GM12864 (cell line): ENCODE results near the gene CDK14.

Experiments used
- DNase-seq: peaks from one replicate; pipeline ENCODE4 v3.0.0-alpha.2; 2011; ENCODE audit warnings: low read depth
- H3K4me3 ChIP-seq: 2 replicates; pipeline ENCODE4 v1.5.1; 2011; ENCODE audit warnings: mild to moderate bottlenecking, low read depth, low read length, control low read depth
- TF ChIP-seq, protein P1 (sequence below): IDR thresholded peaks from 2 replicates; pipeline ENCODE4 v1.5.1; 2011; ENCODE audit warnings: low read depth, mild to moderate bottlenecking, moderate library complexity, low read length, control low read depth, inconsistent platforms; ENCODE audit errors: missing control alignments

Gene CDK14

GRCh38 chr7:91194841-91195240 lies 598.7 kb downstream of the CDK14 start:
- H3K4me3 ChIP-seq: no peak overlapping the region
- no peak for DNase-seq
- TF ChIP-seq, protein P1, sequence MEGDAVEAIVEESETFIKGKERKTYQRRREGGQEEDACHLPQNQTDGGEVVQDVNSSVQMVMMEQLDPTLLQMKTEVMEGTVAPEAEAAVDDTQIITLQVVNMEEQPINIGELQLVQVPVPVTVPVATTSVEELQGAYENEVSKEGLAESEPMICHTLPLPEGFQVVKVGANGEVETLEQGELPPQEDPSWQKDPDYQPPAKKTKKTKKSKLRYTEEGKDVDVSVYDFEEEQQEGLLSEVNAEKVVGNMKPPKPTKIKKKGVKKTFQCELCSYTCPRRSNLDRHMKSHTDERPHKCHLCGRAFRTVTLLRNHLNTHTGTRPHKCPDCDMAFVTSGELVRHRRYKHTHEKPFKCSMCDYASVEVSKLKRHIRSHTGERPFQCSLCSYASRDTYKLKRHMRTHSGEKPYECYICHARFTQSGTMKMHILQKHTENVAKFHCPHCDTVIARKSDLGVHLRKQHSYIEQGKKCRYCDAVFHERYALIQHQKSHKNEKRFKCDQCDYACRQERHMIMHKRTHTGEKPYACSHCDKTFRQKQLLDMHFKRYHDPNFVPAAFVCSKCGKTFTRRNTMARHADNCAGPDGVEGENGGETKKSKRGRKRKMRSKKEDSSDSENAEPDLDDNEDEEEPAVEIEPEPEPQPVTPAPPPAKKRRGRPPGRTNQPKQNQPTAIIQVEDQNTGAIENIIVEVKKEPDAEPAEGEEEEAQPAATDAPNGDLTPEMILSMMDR: no peak

- TF ChIP-seq, protein P1: no peak
- no peak overlapping the region for H3K4me3 ChIP-seq
- DNase-seq: no peak
Observed at GRCh38 chr7:91196058-91196457, 599.9 kb downstream of the CDK14 start.

- no peak overlapping the region for H3K4me3 ChIP-seq
- TF ChIP-seq, protein P1: no peak
- DNase-seq: no peak
Observed at GRCh38 chr7:91198371-91198770, 602.2 kb downstream of the CDK14 start.

DNA sequence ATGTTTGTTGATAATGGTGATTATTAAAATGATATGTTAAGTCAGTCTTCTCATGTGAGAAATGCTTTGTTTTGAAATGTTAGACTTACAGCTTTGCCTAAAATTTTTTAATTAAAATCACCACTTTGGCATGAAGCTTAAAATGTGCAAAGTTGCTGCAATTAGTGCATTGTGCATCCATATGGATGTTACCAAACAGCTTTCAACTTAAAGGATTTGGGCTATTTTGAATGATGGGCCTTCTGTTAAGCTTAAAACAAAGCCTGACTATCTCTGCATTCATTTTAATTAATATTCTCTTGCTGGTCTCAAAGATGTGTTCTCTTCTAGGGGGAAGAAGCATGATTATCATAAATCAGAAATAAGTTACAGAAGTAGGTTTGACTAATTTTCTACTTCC lies 603.5 kb downstream of the CDK14 start:
- no peak overlapping the region for H3K4me3 ChIP-seq
- TF ChIP-seq, protein P1: no peak
- DNase-seq: no peak

- DNase-seq: no peak
- H3K4me3 ChIP-seq: no peak overlapping the region
- TF ChIP-seq, protein P1: no peak
Observed at GRCh38 chr7:91201442-91202113, 605.5 kb downstream of the CDK14 start.

DNA sequence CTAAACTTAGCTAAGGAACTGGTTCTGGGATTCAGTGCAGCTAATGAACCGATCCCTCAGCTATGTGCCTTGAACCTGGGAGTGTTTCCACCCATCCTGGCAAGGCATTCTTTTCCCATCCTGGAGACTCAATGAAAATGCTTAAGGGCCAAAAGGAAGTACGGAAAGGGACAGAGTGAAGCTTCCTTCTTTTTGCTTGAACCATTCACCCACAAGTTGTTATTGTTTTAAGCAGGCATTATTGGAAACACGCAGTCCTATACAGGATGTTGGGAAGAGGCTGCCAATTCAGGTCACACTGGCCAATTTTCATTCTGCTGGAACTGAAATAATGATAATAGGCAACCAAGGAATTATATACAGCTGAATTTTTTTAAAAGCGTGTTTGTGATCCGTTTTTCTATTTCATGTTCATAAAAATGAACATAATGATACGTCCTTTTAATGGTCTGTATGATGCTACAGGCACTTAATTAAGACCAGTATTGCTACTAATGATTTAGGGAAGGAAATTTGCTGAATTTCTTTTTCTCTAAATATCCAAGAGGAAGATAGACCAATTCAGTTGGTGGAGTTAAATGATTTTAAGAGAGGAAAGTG lies 610.3 kb downstream of the CDK14 start:
- no peak overlapping the region for H3K4me3 ChIP-seq
- TF ChIP-seq, protein P1: no peak
- no peak for DNase-seq

- TF ChIP-seq, protein P1: no peak
- DNase-seq: no peak
- no peak overlapping the region for H3K4me3 ChIP-seq
Observed at GRCh38 chr7:91212582-91212981, 616.5 kb downstream of the CDK14 start.
